ENCODE results near the gene DBF4.
"Not testable (repeated sequence)": the region's sequence is repeated elsewhere in the genome, so short reads cannot be mapped to it uniquely, and the experiment has no call there.

GRCh38 chr7:87945926-87946325, 69.6 kb downstream of the DBF4 start:
- TF ChIP-seq CTCF (conservative IDR thresholded peaks at IDR 0.05); EZH2 (IDR thresholded peaks at IDR 0.05; ENCODE audit: low read depth): not testable (repeated sequence)

All from PC-9 (cell line).